GM23338 (cell line): ENCODE data around the gene CGA. TPM values are rescaled to one million over a fixed set of nuclear protein-coding genes. Genes with fewer than 3 reads are reported as not detected.

Experiments used
- ATAC-seq: fragments of 200-7000 bp; cut with Tn5 transposase; 3 replicates; pipeline ENCODE4 v1.9.1; 2020
- DNase-seq: peaks from one replicate; pipeline ENCODE4 v3.0.0-alpha.2; 2015; ENCODE audit warnings: low spot score
- H2AFZ ChIP-seq: fragments of 200-600 bp; sonication (generic); 2 replicates; pipeline ENCODE4 v1.8.0; 2016; ENCODE audit warnings: antibody characterized with exemption, mild to moderate bottlenecking, moderate library complexity
- H3F3A ChIP-seq: fragments of 200-600 bp; sonication (generic); replicated peaks from 2 replicates; pipeline ENCODE4 v1.8.0; 2017; ENCODE audit warnings: antibody characterized with exemption, mixed run types, low read depth
- H3K27ac ChIP-seq: fragments of 200-600 bp; sonication (generic); 2 replicates; pipeline ENCODE4 v1.6.1; 2016; ENCODE audit warnings: low read depth
- H3K27me3 ChIP-seq: fragments of 200-600 bp; sonication (generic); 2 replicates; pipeline ENCODE4 v1.8.0; 2016; ENCODE audit warnings: mild to moderate bottlenecking, mixed run types, moderate library complexity; ENCODE audit not compliant: insufficient read depth
- H3K36me3 ChIP-seq: fragments of 200-600 bp; sonication (generic); 2 replicates; pipeline ENCODE4 v1.8.0; 2016; ENCODE audit warnings: mild to moderate bottlenecking; ENCODE audit not compliant: insufficient read depth
- H3K4me1 ChIP-seq: fragments of 200-600 bp; sonication (generic); 2 replicates; pipeline ENCODE4 v1.8.0; 2016; ENCODE audit warnings: mild to moderate bottlenecking, moderate library complexity; ENCODE audit not compliant: insufficient read depth
- H3K4me2 ChIP-seq: fragments of 200-600 bp; sonication (generic); 2 replicates; pipeline ENCODE4 v1.7.1; 2017; ENCODE audit warnings: mixed run types
- H3K4me3 ChIP-seq: fragments of 200-600 bp; sonication (generic); 2 replicates; pipeline ENCODE4 v1.6.1; 2016; ENCODE audit warnings: mixed run types
- H3K79me2 ChIP-seq: fragments of 200-600 bp; sonication (generic); replicated peaks from 2 replicates; pipeline ENCODE4 v1.8.0; 2017; ENCODE audit warnings: mild to moderate bottlenecking; ENCODE audit not compliant: insufficient read depth
- H3K9me2 ChIP-seq: fragments of 200-600 bp; sonication (generic); 2 replicates; pipeline ENCODE4 v1.8.0; 2017; ENCODE audit not compliant: insufficient read depth
- H4K20me1 ChIP-seq: fragments of 200-600 bp; sonication (generic); replicated peaks from 2 replicates; pipeline ENCODE4 v1.8.0; 2017; ENCODE audit warnings: mild to moderate bottlenecking; ENCODE audit not compliant: insufficient read depth
- H3K27ac Mint-ChIP-seq: 2 replicates; pipeline ENCODE4 v1.8.0; 2020; ENCODE audit warnings: inconsistent platforms, mild to moderate bottlenecking, moderate library complexity, mixed read lengths
- H3K27me3 Mint-ChIP-seq: 3 replicates; pipeline ENCODE4 v1.8.0; 2022; ENCODE audit warnings: low read depth, mild to moderate bottlenecking, moderate library complexity, mixed read lengths, inconsistent platforms; ENCODE audit not compliant: insufficient read depth, poor library complexity
- H3K36me3 Mint-ChIP-seq: 3 replicates; pipeline ENCODE4 v1.8.0; 2021; ENCODE audit warnings: low read depth, mild to moderate bottlenecking, inconsistent platforms, moderate library complexity, mixed read lengths
- H3K4me1 Mint-ChIP-seq: 3 replicates; pipeline ENCODE4 v1.8.0; 2020; ENCODE audit warnings: mild to moderate bottlenecking, inconsistent platforms, mixed read lengths
- H3K4me3 Mint-ChIP-seq: 3 replicates; pipeline ENCODE4 v1.8.0; 2021; ENCODE audit warnings: moderate library complexity, mild to moderate bottlenecking, inconsistent platforms, mixed read lengths
- H3K9me3 Mint-ChIP-seq: 3 replicates; pipeline ENCODE4 v1.8.0; 2020; ENCODE audit warnings: moderate library complexity, mild to moderate bottlenecking, inconsistent platforms, mixed read lengths
- EZH2 ChIP-seq: fragments of 200-600 bp; sonication (generic); IDR thresholded peaks from one replicate; pipeline ENCODE4 v1.8.0; 2017; ENCODE audit warnings: antibody characterized with exemption, mild to moderate bottlenecking, low read depth; ENCODE audit not compliant: unreplicated experiment
- EZH2phosphoT487 ChIP-seq: fragments of 200-600 bp; sonication (generic); IDR thresholded peaks from one replicate; pipeline ENCODE4 v1.8.1; 2018; ENCODE audit warnings: antibody characterized with exemption; ENCODE audit not compliant: unreplicated experiment
- NANOG ChIP-seq: IDR thresholded peaks from 2 replicates; pipeline ENCODE4 v1.6.1; 2016; ENCODE audit warnings: antibody characterized with exemption, borderline replicate concordance
- REST ChIP-seq: IDR thresholded peaks from one replicate; pipeline ENCODE4 v1.6.1; 2018; ENCODE audit warnings: antibody characterized with exemption; ENCODE audit not compliant: unreplicated experiment
- ZNF331 ChIP-seq: fragments of 250-450 bp; sonication (Bioruptor Pico); IDR thresholded peaks from 2 replicates; pipeline ENCODE4 v1.5.0; 2020; ENCODE audit warnings: low read depth, mild to moderate bottlenecking, moderate library complexity
- ZNF462 ChIP-seq: fragments of 250-450 bp; sonication (Bioruptor Pico); IDR thresholded peaks from 2 replicates; pipeline ENCODE4 v1.5.0; 2020; ENCODE audit warnings: mild to moderate bottlenecking, moderate library complexity
- polyA plus RNA-seq: library from polyadenylated mRNA; unstranded; fragments of >200 nt; fragmentation: Nextera tagmentation; extraction: Ambion mirVana; gene quantifications from 2 replicates; pipeline ENCODE4 v1.2.1, GENCODE V29; 2016
- total RNA-seq: library from RNA; depleted of rRNA; stranded (reverse); fragments of >200 nt; shearing (Covaris generic); gene quantifications from 2 replicates; pipeline ENCODE4 v1.2.3, GENCODE V29; 2014
- TF ChIP-seq, protein P1 (sequence below): IDR thresholded peaks from 2 replicates; pipeline ENCODE4 v1.6.1; 2016; ENCODE audit warnings: antibody characterized with exemption

CGA gene
- total and polyA plus RNA-seq, 2 experiments from 2014 or later, result not detected

GRCh38 chr6:87103977-87104601, 9.2 kb upstream of the CGA start:
- Histone ChIP-seq H3K4me3 (no peak overlapping the region), H3K4me2 (no peak overlapping the region), H3F3A (no peaks in the 10 kb centered on the region), H4K20me1 (no peaks in the 10 kb centered on the region), H3K4me1 (no peaks in the 10 kb centered on the region), H3K9me2 (no peaks in the 10 kb centered on the region), H3K36me3 (no peaks in the 10 kb centered on the region), H2AFZ (no peak overlapping the region), H3K27ac (no peak overlapping the region), H3K27me3 (no peaks in the 10 kb centered on the region), H3K79me2 (no peaks in the 10 kb centered on the region)
- H3K36me3 Mint-ChIP-seq, result no peaks in the 10 kb centered on the region
- no peak overlapping the region for H3K27ac Mint-ChIP-seq
- TF ChIP-seq, protein P1, sequence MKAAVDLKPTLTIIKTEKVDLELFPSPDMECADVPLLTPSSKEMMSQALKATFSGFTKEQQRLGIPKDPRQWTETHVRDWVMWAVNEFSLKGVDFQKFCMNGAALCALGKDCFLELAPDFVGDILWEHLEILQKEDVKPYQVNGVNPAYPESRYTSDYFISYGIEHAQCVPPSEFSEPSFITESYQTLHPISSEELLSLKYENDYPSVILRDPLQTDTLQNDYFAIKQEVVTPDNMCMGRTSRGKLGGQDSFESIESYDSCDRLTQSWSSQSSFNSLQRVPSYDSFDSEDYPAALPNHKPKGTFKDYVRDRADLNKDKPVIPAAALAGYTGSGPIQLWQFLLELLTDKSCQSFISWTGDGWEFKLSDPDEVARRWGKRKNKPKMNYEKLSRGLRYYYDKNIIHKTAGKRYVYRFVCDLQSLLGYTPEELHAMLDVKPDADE, result no peak
- no peak for TF ChIP-seq REST
- TF ChIP-seq EZH2phosphoT487, result no peak
- no peak for TF ChIP-seq ZNF331
- no peak for TF ChIP-seq EZH2
- H3K9me3 Mint-ChIP-seq, result no peaks in the 10 kb centered on the region
- H3K4me1 Mint-ChIP-seq, result peaks cover 2% of the 10 kb centered on the region; the same call in 1 of the 3 replicates
- no peak overlapping the region for H3K4me3 Mint-ChIP-seq
- H3K27me3 Mint-ChIP-seq, result no peaks in the 10 kb centered on the region
- no peak for DNase-seq
- no peak for ATAC-seq

- H3K4me3 Mint-ChIP-seq, result no peak overlapping the region
- no peaks in the 10 kb centered on the region for H4K20me1 ChIP-seq
- no peaks in the 10 kb centered on the region for H3K36me3 Mint-ChIP-seq
- H3K27ac ChIP-seq, result no peak overlapping the region
- H3K27ac Mint-ChIP-seq, result no peak overlapping the region
- no peaks in the 10 kb centered on the region for H3K79me2 ChIP-seq
- ATAC-seq, result no peak
- H3K27me3 ChIP-seq, result no peaks in the 10 kb centered on the region
- peaks cover 2% of the 10 kb centered on the region; the same call in 1 of the 3 replicates for H3K4me1 Mint-ChIP-seq
- no peaks in the 10 kb centered on the region for H3K9me3 Mint-ChIP-seq
- H3K9me2 ChIP-seq, result no peaks in the 10 kb centered on the region
- no peaks in the 10 kb centered on the region for H3K27me3 Mint-ChIP-seq
- H3F3A ChIP-seq, result no peaks in the 10 kb centered on the region
- H3K4me1 ChIP-seq, result no peaks in the 10 kb centered on the region
- 0 out of 2 replicates have a peak overlapping the region, but pooled peaks have one; percentile 21 for H2AFZ ChIP-seq
- H3K4me3 ChIP-seq, result no peak overlapping the region
- no peak overlapping the region for H3K4me2 ChIP-seq
- DNase-seq, result no peak
- H3K36me3 ChIP-seq, result no peaks in the 10 kb centered on the region
- TF ChIP-seq NANOG (no peak), ZNF462 (no peak), ZNF331 (no peak)
Measured at GRCh38 chr6:87102151-87102621, 7.3 kb upstream of the CGA start.
